Lower leg skin (tissue), 4 donors: ENCODE results near the gene CHI3L2. TPM values are rescaled to one million over a fixed set of nuclear protein-coding genes. Genes with fewer than 3 reads are reported as not detected.

ENCODE experiments used
- DNase-seq, 2 donors: peaks; one replicate each; pipeline ENCODE4 v3.0.0-alpha.2; 2019; ENCODE audit warnings: low spot score in 2 of 2
- H3K4me3 ChIP-seq: fragments of 200-600 bp; sonication (generic); 2 replicates; pipeline ENCODE4 v1.5.1; 2017; ENCODE audit warnings: mild to moderate bottlenecking, low read depth; ENCODE audit not compliant: poor library complexity, severe bottlenecking
- CTCF ChIP-seq, 3 donors: fragments of 450-650 bp; IDR thresholded peaks; one replicate each; pipeline ENCODE4 v1.5.1; 2016; ENCODE audit warnings: antibody characterized with exemption in 3 of 3, mild to moderate bottlenecking in 3 of 3, moderate library complexity in 2 of 3
- POLR2A ChIP-seq, 2 donors: fragments of 450-650 bp; IDR thresholded peaks; one replicate each; pipeline ENCODE4 v1.6.1; 2016 to 2017; ENCODE audit warnings: antibody characterized with exemption in 2 of 2, mild to moderate bottlenecking in 1 of 2, moderate library complexity in 1 of 2
- WGBS, 2 donors: methylation state at CpG; one replicate each; pipeline ENCODE4 v1.1.5; 2018; 5-methylcytosine and 5-hydroxymethylcytosine counted together
- intact Hi-C: fragments of 100-400 bp; cut with DNase I; formaldehyde crosslinking; loops from one replicate; pipeline ENCODE4 v1.15.0; 2023; ENCODE audit warnings: low total_unique reads
- total RNA-seq, 4 donors: library from RNA; depleted of rRNA; stranded (reverse); fragments of >200 nt; gene quantifications; one replicate each; pipeline ENCODE4 v1.1.0, GENCODE V29; 2016

CHI3L2 gene
- total RNA-seq, 4 donors from 2014 or later, result 2.2 to 15.8 (median 5.5) TPM; not detected in 1

- 15 to 18% methylated on average over 16 of the region's 16 CpGs for WGBS, 2 donors
- TF ChIP-seq POLR2A (IDR thresholded peaks at IDR 0.05) (no peak), CTCF (IDR thresholded peaks at IDR 0.05) (no peak)
- intact Hi-C loops, result no loop called here
- no peak overlapping the region for H3K4me3 ChIP-seq
- DNase-seq, result no peak
These were observed 43.9 kb downstream of the CHI3L2 start for GRCh38 chr1:111271464-111271801.

GRCh38 chr1:111272081-111272480 lies 44.6 kb downstream of the CHI3L2 start:
- intact Hi-C loops, result no loop called here
- H3K4me3 ChIP-seq, result no peak overlapping the region
- TF ChIP-seq POLR2A (IDR thresholded peaks at IDR 0.05) (no peak), CTCF (IDR thresholded peaks at IDR 0.05) (no peak)
- DNase-seq, result no peak
- 65 to 68% methylated on average over 3 of the region's 3 CpGs for WGBS, 2 donors

- no peak for DNase-seq
- 69 to 73% methylated on average over 4 of the region's 4 CpGs for WGBS, 2 donors
- no peak overlapping the region for H3K4me3 ChIP-seq
- TF ChIP-seq POLR2A (IDR thresholded peaks at IDR 0.05) (no peak), CTCF (IDR thresholded peaks at IDR 0.05) (no peak)
- intact Hi-C loops, result no loop called here
These were observed 47.1 kb downstream of the CHI3L2 start for GRCh38 chr1:111274653-111275052.

GRCh38 chr1:111275079-111275478 lies 47.6 kb downstream of the CHI3L2 start:
- H3K4me3 ChIP-seq, result no peak overlapping the region

GRCh38 chr1:111275780-111276433 lies 48.4 kb downstream of the CHI3L2 start:
- intact Hi-C loops, result no loop called here
- TF ChIP-seq POLR2A (IDR thresholded peaks at IDR 0.05) (no peak), CTCF (IDR thresholded peaks at IDR 0.05) (no peak)
- no peak overlapping the region for H3K4me3 ChIP-seq
- DNase-seq, result no peak

More at GRCh38 chr1:111275079-111275478, 47.6 kb downstream of the CHI3L2 start:
- TF ChIP-seq POLR2A (IDR thresholded peaks at IDR 0.05), result no peak
- no peak for TF ChIP-seq CTCF (IDR thresholded peaks at IDR 0.05)
- 26 to 30% methylated on average over 1 of the region's 1 CpG for WGBS, 2 donors
- peak; percentile 82 to 93 for DNase-seq
- intact Hi-C loops, result no loop called here

- no peak overlapping the region for H3K4me3 ChIP-seq
- TF ChIP-seq POLR2A (IDR thresholded peaks at IDR 0.05) (no peak), CTCF (IDR thresholded peaks at IDR 0.05) (no peak)
- DNase-seq, result no peak
- intact Hi-C loops, result no loop called here
- 81 to 84% methylated on average over 4 of the region's 4 CpGs for WGBS, 2 donors
These were observed 51.6 kb downstream of the CHI3L2 start for GRCh38 chr1:111279144-111279543.
